GM21515 (cell line): Measurements from ENCODE around the gene IQCH.
A peak's percentile ranks its signal among the peaks of the same experiment; 100 is the strongest.

ENCODE experiments used
- ATAC-seq: cut with Tn5 transposase; IDR thresholded peaks from one replicate; pipeline ENCODE4 v1.9.1; 2021; ENCODE audit not compliant: unreplicated experiment

IQCH gene

DNA sequence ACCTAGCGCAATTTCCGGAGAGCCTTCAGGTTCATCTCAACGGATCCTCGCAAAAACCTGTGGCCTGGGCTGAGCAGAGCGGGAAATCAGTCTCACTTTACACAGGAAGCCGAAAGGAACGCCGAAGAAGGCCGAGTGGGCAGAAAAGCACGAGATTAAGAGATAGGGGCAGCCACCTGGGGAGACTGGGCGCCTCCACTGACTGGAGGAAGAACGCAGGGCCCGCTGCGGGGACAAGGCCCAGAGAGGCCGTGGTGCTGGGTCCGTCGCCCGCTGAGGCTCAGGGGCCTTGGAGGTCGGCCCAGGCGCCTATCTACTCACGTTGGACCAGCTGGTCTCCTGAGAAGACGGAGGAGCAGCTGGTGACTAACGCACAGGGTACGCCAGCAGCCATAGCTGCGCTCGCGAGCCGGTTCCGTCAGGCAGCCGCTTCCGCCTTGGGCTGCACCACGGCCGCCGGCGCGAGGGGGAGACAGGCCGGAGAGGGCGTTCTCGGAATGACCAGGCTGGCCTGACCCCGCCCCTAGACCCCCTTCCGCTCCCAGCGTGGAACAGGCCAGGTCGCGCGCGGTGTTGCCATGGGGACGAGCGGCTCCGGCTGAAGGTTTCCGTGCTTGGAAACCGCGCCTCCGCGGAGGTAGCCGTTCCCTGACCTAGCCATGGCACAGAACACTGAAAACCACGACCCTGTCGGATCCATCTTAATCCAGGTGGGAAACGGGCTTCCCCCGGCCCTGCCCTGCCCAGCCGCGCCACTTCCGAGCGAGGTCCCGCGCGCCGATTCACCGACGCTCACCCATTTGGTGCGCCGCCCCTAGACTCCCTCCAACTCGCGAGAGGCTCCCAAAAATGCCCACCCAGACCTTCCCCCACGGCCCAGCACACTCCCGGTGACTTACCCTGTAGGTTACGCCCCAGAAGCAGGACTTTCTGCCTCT, at the start of gene IQCH, which contains the start of gene AAGAB:
Gene IQCH, plus strand, starts transcription at position 549 of the 938 bp plus-strand sequence. Its CDS starts 111 bp downstream, at position 660.
Gene AAGAB, minus strand, starts transcription at position 424 of the 938 bp plus-strand sequence. Its CDS starts 30 bp downstream, at position 394.
- peak; percentile 93 for ATAC-seq

DNA sequence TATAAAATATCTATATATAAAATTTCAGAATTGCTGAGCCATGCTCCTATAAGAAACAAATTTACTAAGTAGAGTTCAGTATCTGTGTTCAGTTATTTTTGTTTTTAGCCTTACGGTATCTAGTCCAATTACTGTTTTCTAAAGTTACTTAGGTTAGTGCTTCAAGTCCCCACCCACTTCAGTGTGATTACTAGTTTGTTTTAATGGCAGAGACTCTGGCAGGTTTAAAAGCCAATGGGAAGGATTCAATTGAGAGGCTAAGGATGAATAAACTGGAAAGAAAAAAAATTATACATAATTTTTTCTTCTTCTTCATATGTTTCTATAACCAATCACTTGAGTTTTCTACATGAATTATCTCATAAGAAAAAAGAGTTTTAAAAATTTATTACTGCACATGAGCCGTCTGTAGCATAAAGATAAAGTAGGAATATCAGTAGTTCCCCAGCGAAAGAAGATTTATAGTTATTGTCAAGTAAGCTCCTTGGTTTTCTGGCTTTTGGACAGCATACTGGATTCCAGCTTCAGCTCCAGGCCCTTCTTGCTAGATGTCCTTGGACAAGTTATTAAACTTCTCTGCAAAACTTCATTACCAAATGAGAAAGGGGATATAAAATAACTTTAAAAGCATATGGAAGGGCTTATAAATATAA, 46.9 kb upstream of the IQCH start:
- no peak for ATAC-seq

DNA sequence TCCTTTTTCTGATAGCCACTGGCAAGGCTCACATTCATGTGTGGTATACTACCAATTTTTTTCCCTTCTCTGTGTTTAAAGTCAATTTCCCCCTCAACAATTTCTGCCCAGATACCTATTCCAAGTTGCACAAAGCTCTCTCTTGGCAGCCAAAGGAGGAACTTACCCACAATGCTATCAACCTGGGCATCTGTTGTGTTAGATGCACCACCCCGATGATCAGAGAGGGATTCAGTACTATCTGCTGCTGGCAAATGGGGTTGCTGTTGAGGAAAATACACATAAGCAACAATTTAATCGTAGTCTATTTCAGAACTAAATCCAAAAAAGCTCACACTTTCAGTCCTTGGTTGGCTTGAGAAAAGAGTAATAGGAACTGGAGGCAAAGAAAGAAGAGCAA, 46.2 kb upstream of the IQCH start:
- no peak for ATAC-seq

DNA sequence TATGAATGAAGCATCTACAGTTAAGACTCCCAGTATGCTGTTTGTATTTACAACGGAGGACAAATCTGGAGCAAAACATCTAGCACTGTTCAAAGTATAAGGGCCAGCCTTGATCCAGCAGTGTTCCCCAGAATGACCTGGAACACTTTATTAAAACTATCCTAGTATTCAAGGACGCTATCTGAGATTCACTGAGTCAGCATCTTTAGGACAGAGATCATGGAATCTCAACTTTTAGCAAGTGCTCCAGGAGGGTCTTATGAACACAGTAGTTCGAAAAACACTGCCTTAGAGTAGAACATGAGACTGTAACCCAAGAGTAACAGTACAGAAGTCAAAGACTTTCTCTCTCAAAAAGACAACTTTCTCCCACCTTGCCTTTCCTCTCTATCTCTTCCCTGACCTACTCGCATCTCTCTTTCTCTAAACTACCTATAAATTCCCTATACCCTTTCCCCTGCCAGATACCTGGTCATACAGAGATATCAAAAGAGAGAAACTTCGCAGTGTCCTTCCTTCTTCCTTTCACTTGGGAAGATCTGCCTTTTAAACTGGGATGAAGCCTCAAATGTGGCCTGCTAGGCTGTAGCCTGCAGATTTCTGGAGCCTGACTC, 43.9 kb upstream of the IQCH start:
- ATAC-seq: no peak

DNA sequence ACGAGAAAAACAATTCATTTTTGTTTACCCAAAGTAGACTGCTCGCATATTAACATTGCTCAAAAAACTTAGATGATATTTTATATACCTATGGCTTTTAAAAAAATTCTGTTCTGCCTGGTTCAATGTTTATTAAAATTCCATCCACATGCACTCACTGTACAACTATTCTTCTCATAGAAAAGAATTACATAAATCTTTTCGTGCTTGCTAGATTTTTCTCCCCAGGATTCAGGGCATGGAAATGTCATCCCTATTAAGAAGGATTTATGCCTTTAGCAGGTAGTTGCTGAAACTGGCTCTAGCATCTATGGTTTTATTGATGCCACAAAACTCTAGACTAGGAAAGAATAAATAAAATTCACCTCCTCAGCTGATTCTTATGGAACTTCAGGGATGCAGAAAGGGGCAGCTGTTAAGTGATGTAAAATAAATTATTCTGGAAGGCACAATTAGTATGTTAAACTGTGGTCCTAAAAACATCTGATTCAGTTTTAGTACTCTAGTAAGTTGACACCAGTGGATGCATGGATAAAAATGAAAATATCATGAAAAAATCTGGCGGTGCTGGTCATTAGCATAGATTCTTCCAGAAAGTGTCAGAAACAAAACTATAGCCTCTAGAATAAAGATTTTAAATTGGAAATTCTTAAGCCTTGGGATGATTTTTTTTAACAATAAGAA, 41.8 kb upstream of the IQCH start:
- ATAC-seq: no peak

DNA sequence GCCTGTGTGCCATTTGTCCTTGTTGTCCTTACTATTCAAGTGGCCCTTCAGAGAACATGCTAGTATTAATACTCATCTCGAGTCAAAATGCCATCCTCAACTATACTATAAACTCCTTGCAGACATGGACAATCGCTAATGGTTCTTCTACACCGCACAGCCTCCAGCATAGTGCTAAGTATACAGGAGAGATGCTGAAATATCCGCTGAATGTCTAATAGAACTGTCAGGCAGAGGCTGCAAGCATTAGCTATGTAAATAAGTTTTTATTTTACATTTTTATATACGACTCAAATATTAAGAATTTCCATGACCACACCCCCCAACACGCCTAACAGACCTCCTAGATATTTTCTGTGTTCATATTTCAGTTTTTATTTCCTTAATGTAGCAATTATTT, 39.5 kb upstream of the IQCH start:
- ATAC-seq: no peak

DNA sequence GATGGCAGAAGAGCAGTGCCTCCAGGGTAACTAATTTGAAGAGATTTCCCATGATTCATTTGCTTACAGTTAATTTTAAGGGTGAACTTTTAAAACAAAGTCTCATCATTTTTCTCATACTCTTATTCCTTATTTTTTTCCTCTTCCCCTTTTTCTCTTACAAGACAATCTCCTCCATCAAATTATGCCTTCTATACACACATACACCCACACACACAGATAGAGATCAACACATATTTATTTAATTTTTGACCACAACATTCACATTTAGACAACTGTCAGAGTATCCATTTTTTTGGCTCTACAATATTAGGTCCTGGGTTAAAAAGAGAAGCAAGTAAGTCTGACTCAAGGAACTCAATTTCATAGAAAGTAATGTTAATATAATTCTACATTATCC, 37.7 kb upstream of the IQCH start:
- ATAC-seq: no peak

DNA sequence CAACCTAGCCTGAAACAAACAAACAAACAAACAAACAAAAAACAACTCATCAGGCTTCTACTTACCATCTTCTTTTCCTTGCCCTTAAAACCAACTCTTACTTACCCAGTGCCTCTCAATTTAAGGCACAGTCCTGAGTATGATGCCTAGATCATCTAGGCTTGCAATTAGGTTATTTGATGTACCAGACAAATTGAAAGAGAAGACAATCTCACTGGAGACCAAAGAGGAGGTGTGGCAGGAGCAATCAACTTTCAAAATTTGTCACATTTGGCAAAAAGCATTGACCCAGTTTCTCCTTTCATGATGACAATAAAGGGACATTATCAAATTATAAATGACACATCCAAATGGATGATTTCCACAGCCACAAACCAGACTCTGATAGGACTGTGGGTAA, 36.2 kb upstream of the IQCH start:
- no peak for ATAC-seq

DNA sequence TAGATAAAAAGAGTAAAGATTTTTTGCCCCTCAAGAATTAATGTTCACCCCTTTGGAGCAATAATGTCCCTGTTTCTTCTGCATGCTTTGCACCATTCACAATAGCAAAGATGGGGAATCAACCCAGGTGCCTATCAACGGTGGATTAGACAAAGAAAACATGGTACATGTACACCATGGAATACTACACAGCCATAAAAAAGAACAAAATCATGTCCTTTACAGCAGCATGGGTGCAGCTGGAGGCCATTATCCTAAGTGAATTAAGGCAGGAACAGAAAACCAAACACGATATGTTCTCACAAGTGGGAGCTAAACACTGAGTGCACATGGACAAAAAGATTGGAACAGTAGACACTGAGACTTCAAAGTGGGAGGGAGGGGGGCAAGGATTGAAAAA, 35.3 kb upstream of the IQCH start:
- ATAC-seq: no peak

DNA sequence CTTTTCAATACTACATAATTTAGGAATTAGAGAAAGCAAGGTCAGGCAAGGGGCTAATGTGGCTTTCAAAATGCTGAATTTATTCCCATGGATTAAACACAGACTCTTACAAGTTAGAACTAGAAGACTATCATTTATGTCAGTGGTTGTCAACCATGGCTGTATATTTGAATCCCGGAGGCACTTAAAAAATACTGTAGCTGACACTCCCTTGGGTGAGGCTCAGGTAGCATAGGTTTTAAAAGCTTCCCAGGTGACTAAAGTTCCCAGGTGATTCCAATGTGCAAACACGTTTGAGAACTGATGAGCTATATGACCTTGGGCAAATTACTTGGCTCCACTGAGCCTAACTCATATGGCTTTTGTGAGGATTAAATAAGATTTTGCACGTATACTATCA, 29.7 kb upstream of the IQCH start:
- ATAC-seq: no peak

DNA sequence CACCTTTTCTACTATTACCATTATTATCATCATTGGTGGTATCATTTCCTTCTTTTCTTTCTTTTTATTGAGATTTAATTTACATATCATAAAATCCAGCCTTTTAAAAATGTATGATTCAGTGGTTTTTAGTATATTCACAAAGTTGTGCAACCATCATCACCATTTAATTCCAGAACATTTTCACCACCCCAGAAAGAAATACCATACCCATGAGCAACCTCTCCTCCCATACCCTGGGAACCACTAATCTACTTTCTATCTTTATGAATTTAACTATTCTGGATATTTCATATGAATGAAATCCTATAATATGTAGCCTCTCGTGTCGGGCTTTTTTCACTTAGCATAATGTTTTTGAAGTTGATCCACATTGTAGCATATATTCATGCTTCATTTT, 29.2 kb upstream of the IQCH start:
- ATAC-seq: no peak

DNA sequence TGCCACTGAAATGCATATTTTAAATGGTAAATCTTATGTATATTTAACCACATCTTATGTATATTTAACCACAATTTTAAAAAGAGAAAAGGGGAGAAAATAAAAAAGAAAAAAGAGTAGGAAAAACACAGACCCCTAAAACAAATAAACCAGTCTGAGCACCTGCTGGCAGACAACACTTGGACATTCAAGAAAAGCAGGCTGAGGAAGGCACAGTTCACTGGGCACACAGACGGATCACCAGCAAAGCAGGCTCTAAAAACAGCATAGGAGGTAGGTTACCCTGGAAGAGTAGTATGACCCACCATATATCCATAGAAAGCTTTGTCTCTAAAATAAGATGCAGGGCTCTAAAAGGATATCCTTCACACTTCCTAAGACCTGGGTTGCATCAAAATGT, 27.2 kb upstream of the IQCH start:
- ATAC-seq: no peak

DNA sequence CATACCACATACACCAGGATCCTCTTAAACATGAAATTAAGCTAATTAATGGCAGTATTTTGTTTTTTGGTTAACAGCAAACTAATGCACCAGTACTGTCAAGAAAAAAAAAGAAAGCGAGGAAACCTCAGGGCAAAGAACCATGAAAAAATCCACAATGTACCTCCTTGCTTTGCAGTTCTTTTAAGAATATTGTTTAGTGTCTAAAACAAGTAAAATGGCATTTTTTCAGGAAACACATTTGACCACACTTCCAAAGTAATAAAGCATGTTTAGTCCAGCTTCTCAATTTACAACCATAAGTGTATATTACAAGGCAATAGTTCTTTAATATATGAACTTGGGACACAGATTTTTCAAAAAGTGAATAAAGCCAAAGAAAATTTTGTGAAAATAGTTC, 26.7 kb upstream of the IQCH start:
- no peak for ATAC-seq

DNA sequence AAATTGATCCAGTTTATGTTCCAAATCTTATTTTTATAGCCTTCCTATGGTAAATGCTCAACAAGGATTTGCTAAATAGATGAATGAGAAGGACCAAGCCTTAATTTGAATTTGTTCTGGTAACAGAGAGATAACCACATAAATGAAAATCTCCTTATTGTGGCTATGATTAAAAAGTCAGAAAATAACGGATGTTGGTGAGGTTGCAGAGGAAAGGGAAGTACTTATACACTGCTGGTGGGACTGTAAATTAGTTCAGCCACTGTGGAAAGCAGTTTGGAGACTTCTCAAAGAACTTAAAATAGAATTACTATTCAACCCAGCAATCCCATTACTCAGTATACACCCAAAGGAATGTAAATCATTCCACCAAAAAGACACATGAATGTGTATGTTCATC, 26.3 kb upstream of the IQCH start:
- no peak for ATAC-seq

DNA sequence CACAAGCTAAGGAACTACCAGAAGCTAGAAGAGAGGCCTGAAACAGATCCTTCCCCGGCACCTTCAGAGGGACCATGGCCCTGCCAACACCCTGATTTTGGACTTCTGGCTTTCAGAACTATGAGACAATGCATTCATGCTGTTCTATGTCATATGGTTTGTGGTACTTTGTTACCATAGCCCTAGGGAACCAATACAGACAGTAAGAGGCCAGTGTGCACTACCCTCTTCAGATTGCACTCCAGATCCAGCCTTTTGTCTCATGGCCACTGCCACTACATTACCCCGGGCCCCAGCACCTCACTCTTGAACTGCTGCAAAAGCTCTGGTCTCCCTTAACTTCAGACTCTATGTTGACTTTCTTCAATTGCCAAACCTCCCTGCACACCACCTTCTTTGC, 24.1 kb upstream of the IQCH start:
- ATAC-seq: no peak

DNA sequence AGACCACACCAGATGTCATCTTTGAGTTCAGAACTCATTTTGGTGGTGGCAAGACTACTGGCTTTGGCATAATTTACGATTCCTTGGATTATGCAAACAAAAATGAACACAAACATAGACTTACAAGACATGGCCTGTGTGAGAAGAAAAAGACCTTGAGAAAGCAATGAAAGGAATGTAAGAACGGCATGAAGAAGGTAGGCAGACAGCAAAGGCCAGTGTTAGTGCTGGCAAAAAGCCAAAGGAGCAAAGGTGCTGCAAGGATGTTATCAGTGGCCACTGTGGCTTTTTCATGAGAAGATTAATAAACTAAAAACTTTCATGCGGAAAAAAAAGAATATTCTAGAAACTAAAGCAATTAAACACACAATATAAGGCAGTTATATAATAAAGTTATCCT, 22.0 kb upstream of the IQCH start:
- no peak for ATAC-seq

DNA sequence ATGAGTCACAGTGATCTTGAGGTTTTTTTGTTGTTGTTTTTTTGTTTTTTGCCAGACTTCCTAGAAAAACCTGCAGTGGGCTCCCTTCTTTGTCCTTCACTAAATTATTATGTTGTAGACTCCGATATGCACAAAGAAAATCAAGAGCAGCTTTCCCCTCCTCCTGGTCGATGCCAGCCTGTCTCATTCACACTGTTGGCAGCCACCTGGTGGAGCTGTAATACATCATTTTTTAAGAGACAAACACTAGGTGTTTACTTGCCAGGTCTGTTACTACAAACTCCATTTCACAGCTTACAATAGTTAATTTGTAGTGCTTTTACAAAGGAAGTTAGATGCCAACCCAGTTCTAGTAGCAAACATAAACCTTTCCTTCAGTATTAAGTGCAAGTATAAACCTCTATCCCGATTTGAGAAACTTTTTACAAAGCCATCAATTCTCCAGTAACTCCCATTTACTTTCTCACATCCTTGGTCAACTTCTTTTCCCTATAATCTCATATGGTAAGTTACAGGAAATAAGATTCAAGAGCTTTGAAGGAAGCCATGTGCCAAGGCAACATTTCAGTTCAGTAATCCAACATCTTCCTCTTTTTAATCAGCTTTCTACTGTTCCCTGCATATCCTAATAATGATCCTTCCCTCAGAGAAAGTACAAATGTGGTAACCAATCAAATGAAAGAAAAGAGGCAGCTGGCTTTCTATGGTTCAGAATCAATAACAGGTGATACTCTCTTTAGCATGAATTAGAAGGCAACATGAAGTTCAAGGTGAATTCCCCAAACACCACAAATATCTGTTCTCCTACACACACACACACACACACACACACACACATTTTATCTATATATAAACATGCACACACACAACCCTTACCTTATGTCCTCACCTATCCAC, 14.1 kb upstream of the IQCH start:
- peak; percentile 5 for ATAC-seq

DNA sequence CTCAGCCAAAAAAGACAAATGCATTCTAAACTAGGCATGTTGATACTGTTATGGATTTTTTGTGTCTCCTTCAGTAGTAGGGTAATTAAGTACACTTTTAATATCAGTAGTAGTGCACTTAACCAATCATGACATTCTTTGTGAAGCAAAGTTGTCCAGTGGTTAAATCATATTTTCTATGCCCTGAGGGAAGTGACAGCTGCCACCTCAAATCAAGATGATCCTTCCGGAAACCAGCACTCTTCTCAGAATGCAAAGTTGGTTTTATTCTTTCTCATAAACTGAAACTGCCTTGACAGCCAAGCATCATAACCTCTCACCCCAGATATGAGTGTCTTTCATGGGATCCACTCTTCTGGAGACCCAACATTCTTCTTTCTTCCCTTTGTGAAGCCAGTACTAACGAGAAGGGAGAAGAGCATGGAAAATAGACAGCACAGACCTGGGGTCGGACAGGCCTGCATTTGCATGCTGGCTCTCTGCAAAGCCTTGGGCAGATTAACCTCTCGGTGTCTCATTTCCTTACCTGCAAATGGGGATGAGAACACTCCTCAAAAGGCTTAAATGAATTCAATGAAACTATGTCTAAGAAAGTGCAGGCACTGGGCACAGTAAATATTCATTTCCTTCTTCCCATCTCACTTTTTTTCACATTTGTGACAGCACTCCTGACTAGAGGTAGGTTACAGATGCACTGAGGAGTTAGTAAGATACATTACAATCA, 13.3 kb upstream of the IQCH start:
- ATAC-seq: peak; percentile 74

DNA sequence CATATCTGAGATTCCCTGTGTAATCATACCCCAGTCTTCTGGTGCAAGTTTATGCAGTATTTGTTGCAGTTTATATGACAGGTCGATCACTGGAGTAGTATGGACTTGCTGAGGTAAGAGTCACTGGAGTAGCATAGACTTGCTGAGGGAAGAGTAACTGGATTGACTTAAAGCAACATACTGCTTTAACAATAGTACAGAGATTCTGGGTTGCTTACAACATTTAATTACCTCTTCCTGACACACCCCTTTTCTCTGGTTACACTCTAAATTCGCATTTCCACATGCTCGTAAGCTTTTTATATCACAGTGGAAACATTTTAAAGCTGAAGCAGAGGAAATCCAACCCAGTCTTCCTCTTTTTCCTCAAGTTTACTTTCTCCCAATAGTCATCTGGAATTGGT, 11.9 kb upstream of the IQCH start:
- no peak for ATAC-seq
